ENCODE data around the gene RRP12.

DNA sequence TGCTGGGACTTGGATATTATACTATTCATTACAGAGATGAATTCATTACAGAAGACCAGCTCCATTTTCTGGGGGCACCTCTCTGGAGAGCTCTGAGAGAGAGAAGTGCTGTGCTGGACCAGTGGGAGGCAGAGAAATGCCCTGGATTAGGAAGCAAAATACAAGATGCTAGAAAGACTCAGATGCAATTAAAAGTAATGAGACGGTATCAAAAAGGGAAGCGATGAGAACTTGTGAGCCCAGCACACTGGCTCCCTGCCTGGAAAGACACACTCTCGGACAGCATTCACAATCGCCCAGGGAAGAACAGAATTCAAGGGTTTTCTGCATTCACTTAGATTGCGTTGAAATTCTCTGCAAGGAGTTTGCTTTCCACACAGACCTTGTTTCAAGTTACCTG, 63.1 kb downstream of the RRP12 start:
- TF ChIP-seq, protein P1, sequence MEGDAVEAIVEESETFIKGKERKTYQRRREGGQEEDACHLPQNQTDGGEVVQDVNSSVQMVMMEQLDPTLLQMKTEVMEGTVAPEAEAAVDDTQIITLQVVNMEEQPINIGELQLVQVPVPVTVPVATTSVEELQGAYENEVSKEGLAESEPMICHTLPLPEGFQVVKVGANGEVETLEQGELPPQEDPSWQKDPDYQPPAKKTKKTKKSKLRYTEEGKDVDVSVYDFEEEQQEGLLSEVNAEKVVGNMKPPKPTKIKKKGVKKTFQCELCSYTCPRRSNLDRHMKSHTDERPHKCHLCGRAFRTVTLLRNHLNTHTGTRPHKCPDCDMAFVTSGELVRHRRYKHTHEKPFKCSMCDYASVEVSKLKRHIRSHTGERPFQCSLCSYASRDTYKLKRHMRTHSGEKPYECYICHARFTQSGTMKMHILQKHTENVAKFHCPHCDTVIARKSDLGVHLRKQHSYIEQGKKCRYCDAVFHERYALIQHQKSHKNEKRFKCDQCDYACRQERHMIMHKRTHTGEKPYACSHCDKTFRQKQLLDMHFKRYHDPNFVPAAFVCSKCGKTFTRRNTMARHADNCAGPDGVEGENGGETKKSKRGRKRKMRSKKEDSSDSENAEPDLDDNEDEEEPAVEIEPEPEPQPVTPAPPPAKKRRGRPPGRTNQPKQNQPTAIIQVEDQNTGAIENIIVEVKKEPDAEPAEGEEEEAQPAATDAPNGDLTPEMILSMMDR (IDR thresholded peaks at IDR 0.05): no peak
- TF ChIP-seq POLR2A (IDR thresholded peaks at IDR 0.05): no peak

Data from heart left ventricle (tissue), 13 donors.